ENCODE results near the gene MS4A18. TPM values are rescaled to one million over a fixed set of nuclear protein-coding genes. Genes with fewer than 3 reads are reported as not detected.
"Not testable (repeated sequence)": the region's sequence is repeated elsewhere in the genome, so short reads cannot be mapped to it uniquely, and the experiment has no call there.

The MS4A18 gene
- total RNA-seq, 1 donor from 2014 or later: not detected

DNA sequence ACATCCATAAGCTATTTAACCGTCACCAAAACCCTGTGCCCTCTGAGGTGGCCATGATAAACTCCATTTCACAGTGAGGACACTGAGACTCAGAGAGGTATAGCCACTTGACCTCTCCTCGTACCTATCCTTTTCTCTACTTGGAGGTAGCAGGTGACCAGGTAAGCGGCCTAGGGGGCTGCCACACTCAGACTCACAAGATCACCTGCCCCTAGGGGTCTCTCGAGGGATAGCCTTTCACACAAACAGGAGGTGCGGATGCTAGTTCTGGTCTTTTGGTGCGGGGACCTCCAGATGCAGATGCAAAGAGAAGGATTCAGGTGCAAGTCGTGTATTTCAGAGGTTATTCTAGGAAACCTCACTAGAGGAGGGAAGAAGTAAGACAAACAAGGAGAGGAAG lies 14.6 kb downstream of the MS4A18 start:
- DNase-seq (ENCODE audit: low read depth in 2 of 2): no peak

DNA sequence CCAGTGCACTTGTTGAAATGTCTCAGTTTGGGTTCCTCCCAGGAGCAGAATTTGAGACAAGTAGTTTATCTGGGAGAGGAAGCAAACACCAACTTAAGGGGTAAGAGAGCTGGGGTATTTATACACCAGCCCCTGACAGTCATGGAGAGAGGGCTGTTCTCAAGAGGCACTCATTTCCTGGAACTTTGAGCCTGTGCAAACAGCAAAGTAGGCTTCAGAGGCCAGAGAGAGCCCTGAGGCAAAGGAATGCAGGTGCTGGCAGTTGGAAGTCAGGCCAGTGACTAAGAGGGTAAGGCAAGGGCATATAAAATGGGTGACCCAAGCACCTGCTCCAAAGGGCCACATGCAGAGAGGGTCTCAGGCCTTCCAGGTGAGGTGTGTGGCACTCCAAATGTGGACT lies 16.1 kb downstream of the MS4A18 start:
- no peak for DNase-seq (ENCODE audit: low read depth in 2 of 2)

DNA sequence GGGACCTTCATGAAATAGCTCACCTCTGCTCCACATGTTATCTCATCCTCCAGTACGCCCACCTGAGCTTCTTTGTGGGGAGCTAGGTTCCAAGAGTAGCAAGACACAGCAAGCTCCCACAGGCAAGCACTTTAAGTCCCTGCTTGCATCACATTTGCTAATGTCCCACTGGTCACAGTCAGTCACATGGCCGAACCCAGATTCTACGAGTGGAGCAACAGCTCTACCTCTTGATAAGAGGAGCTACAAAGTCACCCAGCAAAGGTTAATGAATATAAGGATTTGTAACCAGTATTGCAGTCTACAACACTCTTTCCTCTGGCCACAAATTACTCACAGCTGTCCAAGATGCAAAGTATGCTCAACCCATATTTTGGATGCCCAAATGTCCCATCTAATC lies 16.9 kb downstream of the MS4A18 start:
- no peak for DNase-seq (ENCODE audit: low read depth in 2 of 2)

DNA sequence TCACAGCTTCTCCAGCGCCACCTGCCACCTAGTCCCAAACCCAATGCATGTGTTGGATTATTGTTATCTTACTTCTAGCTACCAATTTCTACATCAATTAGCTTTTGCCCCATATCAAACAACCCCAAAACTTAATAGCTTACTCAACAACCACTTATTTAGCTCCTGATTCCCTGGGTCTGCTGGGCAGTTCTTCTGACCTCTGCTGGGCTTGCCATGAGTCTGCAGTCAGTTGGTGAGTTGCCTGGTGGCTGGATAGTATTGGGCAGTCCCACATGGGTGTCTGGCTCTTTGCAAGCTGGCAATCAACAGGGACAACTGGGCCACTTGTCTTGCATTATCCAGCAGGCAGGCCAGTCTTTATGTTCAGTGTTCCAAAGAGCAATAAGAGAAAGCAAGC lies 18.5 kb downstream of the MS4A18 start:
- no peak for DNase-seq (ENCODE audit: low read depth in 2 of 2)

DNA sequence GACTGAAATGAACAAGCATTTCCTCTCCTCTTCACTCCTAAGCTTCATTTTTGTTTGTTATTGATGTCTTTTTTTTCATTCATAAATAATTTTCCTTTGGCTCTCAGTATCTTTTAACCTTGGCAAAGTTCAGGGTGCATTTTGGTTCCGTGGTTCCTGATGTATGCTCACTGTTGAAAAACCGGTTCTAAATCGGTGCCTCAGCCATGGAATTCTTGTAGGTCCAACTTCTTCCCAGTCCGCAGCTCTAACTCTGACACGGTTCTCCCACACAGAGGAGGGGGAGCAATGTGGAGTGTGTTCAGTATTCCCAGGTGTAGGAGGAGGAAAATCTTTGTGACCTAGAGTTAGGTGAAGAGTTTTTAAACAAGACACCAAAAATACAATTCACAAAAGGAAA lies 19.6 kb downstream of the MS4A18 start:
- no peak for DNase-seq (ENCODE audit: low read depth in 2 of 2)

DNA sequence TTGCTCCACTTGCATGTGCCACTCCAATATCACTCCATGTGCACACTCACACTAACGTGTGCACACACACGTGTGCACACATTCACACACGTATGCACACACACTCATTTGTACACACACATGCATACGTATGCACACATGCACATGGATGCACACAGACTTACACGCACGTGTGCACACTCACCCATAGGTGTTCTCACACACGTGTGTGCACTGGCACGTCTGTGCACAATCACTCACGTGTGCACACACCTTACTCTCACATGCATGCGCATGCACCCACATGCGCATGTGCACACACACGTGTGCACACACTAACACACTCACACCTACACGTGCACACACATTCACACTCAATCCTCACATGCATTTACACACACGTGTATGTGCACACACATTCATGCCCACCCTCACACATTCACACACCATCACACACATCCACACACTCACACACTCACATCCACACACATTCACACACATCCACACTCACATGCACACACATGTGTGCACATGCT lies 22.9 kb downstream of the MS4A18 start:
- no peak for DNase-seq (ENCODE audit: low read depth in 2 of 2)

DNA sequence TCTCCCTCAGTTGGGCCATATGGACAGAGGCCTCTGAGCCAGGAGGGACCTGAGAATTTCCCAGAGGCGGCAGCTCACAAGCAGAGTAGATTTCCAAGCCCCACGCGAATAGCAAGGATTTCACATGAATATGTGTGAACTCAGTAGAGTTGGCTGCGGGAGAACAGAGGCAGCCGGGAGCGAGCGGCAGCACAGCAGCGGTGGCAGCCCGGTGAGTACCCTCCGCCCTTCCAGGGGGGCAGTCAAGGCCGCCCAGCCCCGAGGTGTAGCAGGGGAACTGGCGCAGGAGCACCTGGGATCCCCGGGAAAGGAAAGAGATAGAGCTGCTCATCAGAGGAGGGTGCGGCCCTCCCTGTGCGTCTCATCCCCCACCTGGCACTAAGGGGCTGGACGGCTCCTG lies 23.7 kb downstream of the MS4A18 start:
- no peak for DNase-seq (ENCODE audit: low read depth in 2 of 2)

DNA sequence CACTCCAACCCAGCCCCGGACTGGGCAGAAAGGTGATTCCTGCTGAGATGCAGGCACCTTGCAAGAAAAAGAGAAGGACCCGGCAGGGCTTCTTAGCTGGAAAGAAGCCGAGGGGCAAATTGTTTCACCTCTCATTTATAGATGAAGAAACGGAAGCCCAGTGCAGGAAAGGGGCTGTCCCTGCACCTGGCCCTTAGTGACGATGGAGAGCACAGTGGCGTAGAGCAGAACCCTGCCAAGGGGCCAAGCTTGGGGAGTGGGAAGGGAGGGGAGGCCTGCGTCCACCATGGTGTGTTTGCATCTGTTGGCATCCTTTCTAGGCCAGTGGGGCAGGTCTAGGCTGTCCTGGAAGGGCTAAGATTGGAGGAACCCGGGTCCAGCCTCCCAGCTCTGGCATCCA lies 24.3 kb downstream of the MS4A18 start:
- DNase-seq (ENCODE audit: low read depth in 2 of 2): no peak

DNA sequence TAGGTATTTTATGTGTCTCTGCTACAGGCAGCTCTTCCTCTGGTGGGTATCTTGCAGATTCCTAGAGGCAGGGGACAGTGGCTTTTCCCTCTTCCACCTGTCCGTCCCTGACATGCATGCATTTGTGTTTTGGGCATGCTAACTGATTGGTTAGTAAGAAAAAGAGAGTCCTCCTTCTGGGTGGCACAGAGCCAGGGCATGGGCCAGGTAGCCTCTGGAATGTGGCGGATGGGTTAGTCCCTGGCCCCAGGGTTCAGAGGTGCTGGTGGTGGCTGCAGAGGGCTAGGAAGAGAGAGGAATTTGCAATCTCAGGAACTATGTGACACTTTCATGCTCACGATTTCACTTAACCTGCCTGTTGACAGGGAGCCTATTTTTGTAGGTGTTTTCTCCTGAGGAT lies 26.4 kb downstream of the MS4A18 start:
- no peak for DNase-seq (ENCODE audit: low read depth in 2 of 2)

DNA sequence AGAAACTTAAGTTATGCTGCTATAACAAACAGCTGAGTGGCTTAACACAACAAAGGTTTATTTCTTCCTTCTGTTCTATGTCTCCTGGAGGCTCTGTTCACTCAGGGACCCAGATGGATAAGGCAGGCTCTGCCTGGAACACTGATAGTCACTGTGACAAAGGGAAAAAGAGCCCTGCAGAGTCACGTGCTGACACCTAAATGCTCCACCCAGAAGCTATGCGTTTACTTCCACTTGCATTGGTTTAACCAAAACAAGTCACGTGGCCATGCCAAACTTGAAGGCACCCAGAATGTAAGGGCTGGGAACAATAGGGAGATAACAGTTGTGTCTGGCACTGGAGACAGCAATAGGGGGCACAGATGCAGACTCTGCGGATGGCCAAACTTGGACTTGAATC lies 28.8 kb downstream of the MS4A18 start:
- no peak for DNase-seq (ENCODE audit: low read depth in 2 of 2)

DNA sequence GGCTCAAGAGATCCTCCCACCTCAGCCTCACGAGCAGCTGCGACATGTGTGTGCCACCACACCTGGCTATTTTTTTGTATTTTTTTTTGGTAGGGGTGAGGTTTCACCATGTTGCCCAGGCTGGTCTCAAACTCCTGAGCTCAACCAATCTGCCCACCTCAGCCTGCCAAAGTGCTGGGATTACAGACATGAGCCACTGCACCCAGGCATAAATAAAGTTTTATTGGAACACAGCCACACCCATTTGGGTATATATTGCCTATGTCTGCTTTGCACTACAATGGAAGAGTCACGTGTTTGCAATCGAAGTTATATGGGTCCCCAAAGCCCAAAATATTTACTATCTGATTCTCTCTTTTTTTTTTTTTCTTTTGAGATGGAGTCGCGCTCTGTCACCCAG lies 30.4 kb downstream of the MS4A18 start:
- no peak for DNase-seq (ENCODE audit: low read depth in 2 of 2)

DNA sequence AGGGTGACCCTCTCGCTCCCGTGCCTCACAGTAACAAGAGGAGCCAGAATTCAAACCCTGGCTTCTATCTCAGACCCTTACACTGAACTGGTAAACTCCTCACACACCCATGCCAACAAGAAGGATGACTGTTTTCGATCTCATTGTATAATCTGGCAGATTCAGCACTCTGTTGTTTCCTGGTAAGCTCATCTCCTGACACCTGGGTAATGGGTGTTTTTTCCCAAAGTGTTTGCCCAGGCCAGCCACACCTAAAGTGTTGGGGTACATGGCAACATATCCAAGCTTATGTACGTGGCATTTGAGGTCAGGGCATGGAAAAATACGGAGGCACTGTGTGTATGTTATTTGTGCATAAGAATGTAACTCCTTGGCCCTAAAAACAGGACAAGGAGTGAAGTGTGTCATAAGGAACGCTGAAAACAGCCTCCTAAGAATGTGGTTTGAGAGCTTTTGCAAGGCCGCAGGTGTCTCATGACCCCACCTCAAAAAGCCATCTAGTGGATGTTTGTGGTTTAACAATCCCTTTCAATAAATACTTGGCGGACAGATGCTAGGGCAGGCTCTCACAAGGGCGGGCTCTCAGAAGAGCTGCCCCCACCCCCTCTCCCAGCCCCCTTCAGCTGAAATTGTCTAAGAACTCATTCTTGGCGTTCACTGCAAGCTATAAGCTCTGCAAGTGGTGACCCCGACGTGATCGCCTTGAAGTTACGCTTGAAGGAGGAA lies 31.9 kb downstream of the MS4A18 start, which contains the start of gene MS4A15:
Gene MS4A15 (plus strand): TSS at position 561 of the 726 bp plus-strand sequence. CDS start 6,867 bp downstream, outside the sequence.
- peak in 1 of 2 donors; percentile 26 for DNase-seq (ENCODE audit: low read depth in 2 of 2)

DNA sequence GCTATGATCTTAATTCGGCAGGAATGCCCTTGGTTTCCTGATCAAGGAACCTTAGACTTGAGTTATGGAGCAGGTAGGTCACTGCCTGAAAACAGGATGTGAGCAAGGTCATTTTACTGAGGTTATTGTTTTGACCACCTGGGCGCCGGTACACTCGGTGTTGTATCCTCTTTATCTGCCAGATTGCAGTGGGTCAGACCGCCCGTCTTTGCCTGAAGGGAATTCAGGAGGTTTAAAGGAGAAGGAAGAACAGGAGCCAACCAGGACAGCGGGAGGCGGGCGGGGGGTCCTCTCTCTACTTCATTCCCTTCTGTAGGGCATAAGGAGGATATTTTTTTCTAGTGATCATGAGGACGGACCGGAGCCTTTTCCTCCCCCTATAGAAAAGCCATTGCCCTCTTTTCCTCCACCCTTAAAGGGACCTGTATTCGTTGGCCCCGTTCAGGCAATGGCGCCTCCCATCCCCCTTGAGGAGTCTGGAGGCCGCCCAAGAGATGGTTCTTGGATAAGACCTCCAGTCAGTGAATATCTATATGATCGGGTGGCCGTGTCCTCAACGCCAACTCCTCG lies 32.8 kb downstream of the MS4A18 start:
- DNase-seq (ENCODE audit: low read depth in 2 of 2): no peak

DNA sequence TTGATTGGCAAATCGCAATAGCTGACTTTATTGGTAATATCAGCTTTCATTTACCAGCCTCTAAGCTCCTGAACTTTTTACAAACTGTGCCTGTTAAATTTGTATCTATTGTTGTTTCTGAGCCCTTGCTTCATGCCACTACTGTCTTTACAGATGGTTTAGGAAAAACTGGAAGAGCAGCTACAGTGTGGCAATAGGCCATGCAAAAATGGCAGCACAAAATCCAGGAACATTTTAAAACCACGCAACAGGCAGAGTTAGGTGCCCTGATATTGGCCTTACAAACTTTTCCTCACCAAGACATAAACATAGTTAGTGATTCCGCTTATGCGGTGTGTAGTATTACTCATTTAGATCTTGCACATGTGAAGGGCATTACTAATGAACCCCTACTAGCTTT lies 34.2 kb downstream of the MS4A18 start:
- DNase-seq (ENCODE audit: low read depth in 2 of 2): not testable (repeated sequence)

DNA sequence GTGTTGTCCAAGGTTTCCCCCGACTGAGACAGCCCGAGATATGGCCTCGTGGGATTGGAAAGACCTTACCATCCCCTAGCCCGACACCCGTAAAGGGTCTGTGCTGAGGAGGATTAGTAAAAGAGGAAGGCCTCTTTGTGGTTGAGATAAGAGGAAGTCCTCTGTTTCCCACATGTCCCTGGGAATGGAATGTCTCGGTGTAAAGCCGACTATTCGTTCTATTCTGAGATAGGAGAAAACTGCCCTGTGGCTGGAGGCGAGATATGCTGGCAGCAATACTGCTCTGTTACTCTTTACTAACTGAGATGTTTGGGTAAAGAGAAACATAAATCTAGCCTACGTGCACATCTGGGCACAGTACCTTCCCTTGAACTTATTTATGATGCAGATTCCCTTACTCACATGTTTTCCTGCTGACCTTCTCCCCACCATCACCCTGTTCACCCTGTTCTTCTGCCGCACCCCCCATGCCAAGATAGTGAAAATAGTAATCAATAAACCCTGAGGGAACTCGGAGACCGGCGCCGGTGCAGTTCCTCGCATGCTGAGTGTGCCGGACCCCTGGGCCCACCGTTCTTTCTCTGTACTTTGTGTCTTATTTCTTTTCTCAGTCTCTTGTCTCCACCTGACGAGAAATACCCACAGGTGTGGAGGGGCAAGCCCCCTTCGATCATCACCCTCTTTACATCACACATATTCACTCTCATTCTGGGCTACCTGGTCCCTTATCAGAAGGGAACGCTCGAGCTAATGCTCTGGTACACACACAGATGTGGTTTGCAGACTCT lies 35.1 kb downstream of the MS4A18 start:
- not testable (repeated sequence) for DNase-seq (ENCODE audit: low read depth in 2 of 2)

DNA sequence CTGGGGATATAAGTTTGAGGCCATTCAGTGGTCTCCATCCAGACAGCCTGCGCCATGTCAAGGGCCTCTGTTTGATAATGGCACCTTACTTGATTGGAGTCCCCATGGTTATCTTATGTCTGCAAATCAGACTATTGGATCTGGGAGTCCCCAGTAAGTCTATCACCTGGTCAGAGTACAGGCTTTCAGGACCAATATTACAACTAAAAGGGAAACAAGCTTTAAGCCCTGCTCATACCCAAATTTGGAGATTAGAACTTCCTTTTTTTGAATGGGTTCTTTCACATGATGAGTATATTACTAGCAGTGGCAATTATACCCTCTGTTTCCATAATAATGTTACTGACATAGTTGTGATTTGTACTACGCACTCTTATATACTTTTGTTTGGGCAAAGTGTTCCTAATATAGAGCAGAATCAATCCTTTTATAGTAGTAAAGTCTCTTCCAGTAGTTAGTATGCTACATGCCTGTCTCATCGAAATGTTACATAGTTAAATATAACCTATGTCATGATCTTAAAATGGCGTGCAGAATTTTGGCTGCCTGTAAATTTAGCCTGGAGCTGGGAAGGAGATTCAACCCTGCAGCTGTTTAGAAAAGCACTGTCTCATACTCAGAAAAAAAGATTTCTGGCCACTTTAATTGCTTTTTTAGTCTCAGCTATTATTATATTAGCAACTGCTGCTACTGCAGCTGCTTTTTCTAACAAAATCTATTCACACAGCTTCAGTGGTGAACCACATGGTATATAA lies 37.1 kb downstream of the MS4A18 start:
- DNase-seq (ENCODE audit: low read depth in 2 of 2): no peak

DNA sequence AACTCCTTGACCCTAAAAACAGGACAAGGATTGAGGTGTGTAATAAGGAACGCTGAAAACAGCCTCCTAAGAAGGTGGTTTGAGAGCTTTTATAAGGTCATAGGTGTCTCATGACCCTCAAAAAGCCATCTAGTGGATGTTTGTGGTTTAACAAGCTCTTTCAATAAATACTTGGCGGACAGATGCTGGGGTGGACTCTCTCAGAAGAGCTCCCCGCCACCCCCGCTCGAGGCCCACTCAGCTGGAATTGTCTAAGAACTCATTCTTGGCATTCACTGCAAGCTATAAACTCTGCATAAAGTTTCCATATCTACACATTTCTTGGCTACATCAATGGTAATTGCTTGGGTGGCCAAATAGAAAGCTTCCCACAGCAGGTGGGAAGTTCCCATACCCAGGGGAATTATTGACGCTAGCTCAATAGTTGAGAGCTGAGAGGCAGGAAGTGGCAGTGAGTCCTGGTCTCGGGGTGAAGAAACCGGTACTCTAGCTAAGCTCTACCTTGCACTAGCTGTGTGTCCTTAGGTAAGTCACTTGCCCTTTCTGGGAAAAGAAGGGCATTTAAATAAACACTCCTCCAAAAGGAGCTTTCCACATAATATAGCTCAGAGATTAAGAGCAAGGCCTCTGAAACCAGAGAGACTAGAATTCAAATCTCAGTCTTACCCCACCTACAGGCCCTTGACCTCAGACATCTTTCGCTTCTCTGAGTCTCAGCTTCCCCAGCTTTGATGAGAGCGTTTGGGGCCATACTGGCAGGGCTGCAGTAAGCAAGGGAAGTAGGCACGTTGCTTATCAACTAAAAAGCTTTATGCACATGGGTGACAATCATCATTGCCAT lies 38.6 kb downstream of the MS4A18 start:
- peak in 1 of 2 donors; percentile 11 for DNase-seq (ENCODE audit: low read depth in 2 of 2)

DNA sequence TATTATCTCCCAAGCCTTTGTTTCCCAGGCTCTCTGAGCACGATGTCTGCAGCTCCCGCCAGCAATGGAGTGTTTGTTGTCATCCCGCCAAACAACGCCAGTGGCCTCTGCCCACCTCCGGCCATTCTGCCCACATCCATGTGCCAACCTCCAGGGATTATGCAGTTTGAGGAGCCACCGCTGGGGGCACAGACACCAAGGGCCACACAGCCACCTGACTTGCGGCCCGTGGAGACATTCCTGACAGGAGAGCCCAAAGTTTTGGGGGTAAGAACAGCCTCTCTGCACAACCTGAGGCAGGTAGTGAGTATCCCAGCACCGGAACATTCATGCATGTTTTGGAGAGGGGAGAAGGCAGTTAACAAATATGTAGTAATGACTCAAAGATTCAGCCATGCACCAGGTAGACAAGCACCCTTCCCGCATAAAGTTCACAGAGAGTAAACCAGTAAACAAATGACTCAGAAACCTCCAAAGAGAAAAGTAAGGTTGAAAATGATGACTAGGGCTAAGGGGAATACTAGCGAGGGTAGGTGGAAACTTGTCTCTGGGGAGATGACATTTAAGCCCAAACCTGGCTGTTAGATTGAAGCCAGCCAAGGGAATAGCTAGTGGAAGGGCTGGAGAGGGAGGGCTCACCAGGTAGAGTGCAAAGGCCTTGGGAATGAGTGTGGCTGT lies 39.3 kb downstream of the MS4A18 start:
- no peak for DNase-seq (ENCODE audit: low read depth in 2 of 2)

DNA sequence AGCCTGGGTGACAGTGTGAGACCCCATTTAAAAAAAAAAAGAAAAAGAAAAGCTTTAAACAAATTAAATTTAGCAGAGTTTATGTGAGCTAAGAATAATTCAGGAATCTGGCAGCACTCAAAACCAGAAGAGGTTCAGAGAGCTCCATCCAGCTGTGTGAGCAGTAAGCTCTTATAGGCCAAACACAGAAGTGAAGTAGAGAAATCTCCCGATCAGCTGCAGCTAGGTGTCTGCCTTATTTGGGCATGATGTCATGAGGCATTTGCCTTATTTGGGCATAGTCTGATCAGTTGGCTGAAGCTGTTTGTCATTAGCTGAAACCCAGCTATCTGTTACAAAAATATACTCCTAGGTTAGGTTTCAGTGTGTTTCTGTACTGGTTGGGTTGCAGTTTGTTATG lies 40.4 kb downstream of the MS4A18 start:
- no peak for DNase-seq (ENCODE audit: low read depth in 2 of 2)

DNA sequence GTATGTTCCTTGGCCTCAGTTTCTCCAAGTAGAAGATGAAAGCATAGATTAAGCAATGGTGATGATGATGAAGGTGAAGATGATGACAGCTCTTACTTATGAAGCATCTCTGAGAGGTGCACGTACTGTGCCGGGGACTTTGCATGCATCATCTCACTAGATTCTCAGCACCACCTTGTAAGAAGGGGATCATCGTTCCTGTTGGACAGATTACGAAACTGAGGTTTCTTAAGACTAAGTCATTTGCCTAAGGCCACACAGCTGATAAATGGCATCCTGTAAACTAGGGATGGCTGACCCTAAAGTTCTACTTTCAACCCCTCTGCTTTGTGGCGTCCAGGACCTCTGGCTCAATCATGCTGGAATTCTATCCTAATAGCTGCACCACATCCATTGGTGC lies 40.8 kb downstream of the MS4A18 start:
- DNase-seq (ENCODE audit: low read depth in 2 of 2): no peak

Data from dermis microvascular lymphatic vessel endothelial cell (primary cell).